Pancreas (tissue), 10 donors: ENCODE data around the gene PCDHGC4. TPM values are rescaled to one million over a fixed set of nuclear protein-coding genes. Genes with fewer than 3 reads are reported as not detected.

Source experiments
- ATAC-seq, 4 donors: fragments of 200-7000 bp; cut with Tn5 transposase; one replicate each; pipeline versions ENCODE4 v1.8.0 to v1.9.1; 2020; ENCODE audit warnings: mild to moderate bottlenecking in 4 of 4, moderate library complexity in 4 of 4
- DNase-seq, 6 donors: peaks; one replicate each; pipeline ENCODE4 v3.0.0-alpha.2; 2020
- FAIRE-seq: peaks from 2 replicates; lab custom pipeline; 2012; peaks lifted over from hg19 to GRCh38; lab: Jason Lieb, UNC
- H3K27ac ChIP-seq, 4 donors: fragments of 200-600 bp; sonication (generic); 1 replicate in 3 of 4; 2 replicates in 1 of 4; pipeline versions ENCODE4 v1.5.0 to v1.8.0; 2020
- H3K27me3 ChIP-seq, 4 donors: fragments of 200-600 bp; one replicate each; pipeline ENCODE4 v1.8.0; 2021
- H3K36me3 ChIP-seq, 3 donors: fragments of 200-600 bp; sonication (generic) in 1 of 3; one replicate each; pipeline versions ENCODE4 v1.5.0 to v1.8.0; 2020 to 2021
- H3K4me1 ChIP-seq, 3 donors: fragments of 200-600 bp; one replicate each; pipeline ENCODE4 v1.8.0; 2021
- H3K4me3 ChIP-seq, 4 donors: fragments of 200-600 bp; sonication (generic) in 2 of 4; one replicate each; pipeline versions ENCODE4 v1.5.0 to v1.8.0; 2020 to 2021
- H3K9me3 ChIP-seq, 4 donors: fragments of 200-600 bp; one replicate each; pipeline ENCODE4 v1.8.0; 2021
- CTCF ChIP-seq, 4 donors: fragments of 200-600 bp; sonication (generic) in 3 of 4; IDR thresholded peaks; one replicate each; pipeline versions ENCODE4 v1.5.0 to v1.8.0; 2021; ENCODE audit warnings: antibody characterized with exemption in 4 of 4
- WGBS, 2 donors: extraction: QIAGEN DNeasy Blood & Tissue Kit; methylation state at CpG; one replicate each; pipeline ENCODE4 v1.1.7; 2013; 5-methylcytosine and 5-hydroxymethylcytosine counted together
- intact Hi-C, 3 donors: fragments of 100-400 bp; cut with DNase I; formaldehyde crosslinking; loops; one replicate each; pipeline versions ENCODE4 v1.11.1 to v1.14.2; 2022
- polyA plus RNA-seq, 2 donors: library from polyadenylated mRNA; stranded (reverse); fragments of 200-250 nt; gene quantifications; one replicate each; pipeline ENCODE4 v1.2.3, GENCODE V29; 2013
- total RNA-seq, 6 donors: library from RNA; stranded (reverse); fragmentation: NEBNext Ultra II Directional in 4 of 6; extraction: Animal tissue kit (Norgen Biotek cat#: 25700) in 4 of 6; gene quantifications; one replicate each; pipeline versions ENCODE4 v1.2.1 to v1.2.4, GENCODE V29; 2021 to 2023
- donor health status: healthy with polysubstance abuse.
- donor health status: DM: no; HTN: no; CAD: no; lungs with moderate emphysema.
- donor health status: DM: no; HTN: no; CAD: no.
- donor health status: control.
- donor health status: control.
- donor health status: Bipolar disorder and iron deficiency.
- donor health status: DM: yes; HTN: yes; CAD: no.
- donor health status: DM: no; HTN: no; CAD: no.
- donor health status: DM: no; HTN: no; CAD: no.
- donor health status: DM: yes; HTN: yes; CAD: no.

PCDHGC4 gene
- total and polyA plus RNA-seq, 8 donors = 0.35 to 1.4 (median 0.70) TPM

DNA sequence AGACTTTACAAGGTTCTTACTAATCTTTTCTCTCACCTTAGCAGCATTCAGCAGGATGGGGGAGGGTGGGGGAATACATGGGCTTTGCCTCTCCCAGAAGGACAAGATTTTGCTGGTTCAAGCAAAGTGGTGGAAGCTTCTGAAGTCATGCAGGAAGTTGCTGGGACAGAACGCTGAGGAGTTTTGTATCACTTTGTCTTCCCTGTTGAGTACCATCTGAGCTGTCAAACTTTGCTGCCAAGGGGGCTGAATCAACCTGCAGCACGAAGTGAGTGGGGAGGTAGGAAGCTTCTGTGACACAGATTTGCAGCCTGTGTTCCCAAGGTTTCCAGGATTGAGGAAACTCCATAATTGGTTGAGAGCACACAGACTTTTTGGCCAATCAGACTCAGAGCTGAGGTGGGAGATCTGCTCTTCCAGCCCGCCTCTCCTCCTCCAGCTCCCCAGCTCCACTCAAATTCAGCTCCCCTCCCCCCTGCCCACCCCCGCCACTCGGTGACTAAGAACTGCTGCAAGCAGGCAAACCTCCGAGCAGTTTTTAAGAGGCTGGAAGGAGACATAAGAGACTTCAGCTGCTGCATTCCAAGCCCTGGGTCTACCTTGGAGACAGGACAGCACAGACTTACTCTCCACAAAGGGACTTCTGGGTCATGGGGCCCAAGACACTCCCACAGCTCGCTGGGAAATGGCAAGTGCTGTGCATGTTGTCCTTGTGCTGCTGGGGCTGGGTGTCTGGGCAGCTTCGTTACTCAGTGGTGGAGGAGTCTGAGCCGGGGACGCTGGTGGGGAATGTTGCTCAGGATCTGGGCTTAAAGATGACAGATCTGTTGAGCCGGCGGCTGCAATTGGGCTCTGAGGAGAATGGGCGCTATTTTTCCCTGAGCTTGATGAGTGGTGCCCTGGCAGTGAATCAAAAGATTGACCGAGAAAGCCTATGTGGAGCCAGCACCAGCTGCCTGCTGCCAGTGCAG, 4.0 kb downstream of the PCDHGC4 start, which contains the start of gene PCDHGC5:
Gene PCDHGC5, plus strand, starts transcription at position 491 of the 971 bp plus-strand sequence. Its CDS starts 160 bp downstream, at position 651.
- FAIRE-seq = no peak
- DNase-seq = no peak

GRCh38 chr5:141489841-141490240, 5.0 kb downstream of the PCDHGC4 start:
- no peaks in the 10 kb centered on the region for H3K4me1 ChIP-seq
- no peak overlapping the region for H3K4me3 ChIP-seq
- ATAC-seq = no peak
- 88 to 95% methylated on average over 10 of the region's 10 CpGs for WGBS, 2 donors
- H3K9me3 ChIP-seq = no peaks in the 10 kb centered on the region
- DNase-seq = no peak
- intact Hi-C loops = no loop called here
- TF ChIP-seq CTCF (IDR thresholded peaks at IDR 0.05) = no peak
- H3K27me3 ChIP-seq = no peaks in the 10 kb centered on the region
- H3K27ac ChIP-seq = no peak overlapping the region
- H3K36me3 ChIP-seq = no peaks in the 10 kb centered on the region
- no peak for FAIRE-seq

More for the DNA sequence above, 4.0 kb downstream of the PCDHGC4 start, which contains the start of gene PCDHGC5:
- Histone ChIP-seq H3K4me3 (no peak within 1 kb of the TSS), H3K9me3 (no peaks in the 10 kb centered on the region), H3K4me1 (no peaks in the 10 kb centered on the region), H3K27ac (no peak within 1 kb of the TSS), H3K36me3 (no peaks in the 10 kb centered on the region), H3K27me3 (no peaks in the 10 kb centered on the region)
- no peak for TF ChIP-seq CTCF (IDR thresholded peaks at IDR 0.05)
- 78 to 82% methylated on average over 14 of the region's 14 CpGs for WGBS, 2 donors
- peak in 1 of 4 donors; percentile 41 for ATAC-seq
- intact Hi-C loops = no loop called here

- Histone ChIP-seq H3K9me3 (no peaks in the 10 kb centered on the region), H3K27ac (no peak overlapping the region), H3K36me3 (no peaks in the 10 kb centered on the region), H3K4me3 (no peak overlapping the region), H3K27me3 (no peaks in the 10 kb centered on the region), H3K4me1 (no peaks in the 10 kb centered on the region)
- intact Hi-C loops = no loop called here
- WGBS, 2 donors = 95 to 96% methylated on average over 10 of the region's 10 CpGs
- no peak for FAIRE-seq
- no peak for ATAC-seq
- DNase-seq = no peak
- TF ChIP-seq CTCF (IDR thresholded peaks at IDR 0.05) = no peak
Observed at GRCh38 chr5:141490271-141490670, 5.4 kb downstream of the PCDHGC4 start.

- no peaks in the 10 kb centered on the region for H3K9me3 ChIP-seq
- H3K27me3 ChIP-seq = no peaks in the 10 kb centered on the region
- H3K4me3 ChIP-seq = no peak overlapping the region
- H3K27ac ChIP-seq = no peak overlapping the region
- no peaks in the 10 kb centered on the region for H3K36me3 ChIP-seq
- no peak for FAIRE-seq
- ATAC-seq = no peak
- intact Hi-C loops = no loop called here
- 90 to 91% methylated on average over 13 of the region's 13 CpGs for WGBS, 2 donors
- TF ChIP-seq CTCF (IDR thresholded peaks at IDR 0.05) = no peak
- DNase-seq = no peak
- no peaks in the 10 kb centered on the region for H3K4me1 ChIP-seq
Observed at GRCh38 chr5:141490771-141491170, 5.9 kb downstream of the PCDHGC4 start.
